Measurements from ENCODE around the gene SON. TPM values are rescaled to one million over a fixed set of nuclear protein-coding genes. Genes with fewer than 3 reads are reported as not detected.

The SON gene
- total and polyA plus RNA-seq, 2 of the 13 experiments (the other 11 are each of a cell fraction or from before 2014, with no cell fraction given): 61.3 to 78.3 TPM

- TF ChIP-seq GLMP (CRISPR knock-in tag; IDR thresholded peaks at IDR 0.05; ENCODE audit: borderline replicate concordance): no peak
- no peak for TF ChIP-seq FOSL1 (CRISPR knock-in tag; IDR thresholded peaks at IDR 0.05; ENCODE audit: borderline replicate concordance)
- no peak for TF ChIP-seq DRAP1 (CRISPR knock-in tag; IDR thresholded peaks at IDR 0.05)
- no peak for TF ChIP-seq CSRNP2 (CRISPR knock-in tag; conservative IDR thresholded peaks at IDR 0.05; ENCODE audit: low read depth)
- TF ChIP-seq ZNF615 (CRISPR knock-in tag; IDR thresholded peaks at IDR 0.05; ENCODE audit: borderline replicate concordance): no peak
- TF ChIP-seq ZNF580 (CRISPR knock-in tag; IDR thresholded peaks at IDR 0.05; ENCODE audit: borderline replicate concordance, low read depth): no peak
These were observed 41.6 kb downstream of the SON start (continued) for GRCh38 chr21:33584455-33584854.

GRCh38 chr21:33586927-33587326 is 44.1 kb downstream of the SON start:
- peaks cover 35% of the 10 kb centered on the region for H3K4me1 ChIP-seq (ENCODE audit: insufficient read depth, low read length)
- intact Hi-C loops (cut with micrococcal nuclease; ENCODE audit: unreplicated experiment) (loop anchor here (5.0 kb wide), 1 partner anchor 45 kb away; the partner anchor contains the start of genes GART and SON), in situ Hi-C loops (cut with HindIII; ENCODE audit: extremely low pct_ligation_motif_present, low pct_unique_long_range_greater_than_20kb) (no loop called here)
- no peak for DNase-seq (ENCODE audit: low spot score)
- TF ChIP-seq RBFOX2 (IDR thresholded peaks at IDR 0.05; ENCODE audit: low read depth, low read length) (no peak), ZNF317 (CRISPR knock-in tag; IDR thresholded peaks at IDR 0.05) (peak; percentile 64; the same call in 1 of the 2 replicates)
- CTCF ChIA-PET (ENCODE audit: low intra/inter-chr PET ratio, low total read pairs): no interaction called here
- H4K20me1 ChIP-seq (ENCODE audit: insufficient read depth, low read length): no peaks in the 10 kb centered on the region
- H3K9ac ChIP-seq (ENCODE audit: insufficient read depth, low read depth, low read length): peak overlapping the region; percentile 98
- no peaks in the 10 kb centered on the region; a peak in 1 of 5 replicates for H3K27me3 ChIP-seq (ENCODE audit: control insufficient read depth in 1 of 2, insufficient read depth in 2 of 2, low read length in 2 of 2)
- POLR2A ChIA-PET: no interaction called here
- WGBS (ENCODE audit: low lambda C conversion rate): 51% methylated on average over 6 of the region's 6 CpGs
- H2AFZ ChIP-seq (ENCODE audit: low read length): no peak overlapping the region
- no TSS peak for BruUV-seq (replicated peaks)
- peak overlapping the region; percentile 96 to 97 (median 97) for H3K4me3 ChIP-seq (replicated peaks in 1 of 3; ENCODE audit: insufficient read depth in 1 of 3, low read depth in 2 of 3, low read length in 3 of 3)
- H3K4me2 ChIP-seq (ENCODE audit: low read depth, low read length): peak overlapping the region; percentile 94
- peaks cover 0 to 22% of the 10 kb centered on the region in 2 experiments; a peak in 1 of 5 replicates for H3K36me3 ChIP-seq (replicated peaks in 1 of 2; ENCODE audit: control insufficient read depth in 1 of 2, insufficient read depth in 2 of 2, low read length in 2 of 2)
- no peak for FAIRE-seq
- H3K79me2 ChIP-seq (ENCODE audit: insufficient read depth, low read length): peaks cover 38% of the 10 kb centered on the region
- no peaks in the 10 kb centered on the region for H3K9me3 ChIP-seq (ENCODE audit: low read length)
- H3K27ac ChIP-seq (ENCODE audit: extremely low read length, insufficient read depth, low read length): peak overlapping the region; percentile 31
- no peak for ATAC-seq

Data from HepG2 (cell line).